Myocyte (in vitro differentiated cells): ENCODE data around the gene NEB. TPM values are rescaled to one million over a fixed set of nuclear protein-coding genes. Genes with fewer than 3 reads are reported as not detected.

ENCODE experiments used
- DNase-seq: peaks from one replicate; pipeline ENCODE4 v3.0.0-alpha.2; 2012; ENCODE audit warnings: low read depth
- total RNA-seq: library from RNA; depleted of rRNA; stranded (reverse); fragments of >200 nt; gene quantifications from 2 replicates; pipeline ENCODE4 v1.2.3, GENCODE V29; 2014

Gene NEB
- total RNA-seq, 1 donor from 2014 or later, result 1,145 TPM

GRCh38 chr2:151481744-151482143 lies 252.5 kb downstream of the NEB start:
- DNase-seq, result no peak

DNA sequence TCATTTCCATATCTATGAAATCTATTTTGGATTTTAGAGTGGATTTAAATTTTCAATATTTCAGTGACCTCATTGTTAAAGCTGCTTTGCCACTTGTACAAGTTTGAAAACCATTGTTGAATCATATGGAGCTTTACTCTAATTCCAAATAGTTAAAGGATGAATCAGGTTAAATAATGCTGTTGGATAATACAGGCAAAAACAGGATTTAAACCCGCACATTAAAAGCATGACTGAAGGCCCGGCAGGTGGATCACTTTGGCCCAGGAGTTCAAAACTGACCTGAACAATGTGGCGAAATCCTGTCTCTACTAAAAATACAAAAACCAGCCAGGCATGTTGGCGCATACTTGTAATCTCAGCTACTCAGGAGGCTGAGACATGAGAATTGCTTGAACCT lies 256.3 kb downstream of the NEB start:
- DNase-seq, result no peak

DNA sequence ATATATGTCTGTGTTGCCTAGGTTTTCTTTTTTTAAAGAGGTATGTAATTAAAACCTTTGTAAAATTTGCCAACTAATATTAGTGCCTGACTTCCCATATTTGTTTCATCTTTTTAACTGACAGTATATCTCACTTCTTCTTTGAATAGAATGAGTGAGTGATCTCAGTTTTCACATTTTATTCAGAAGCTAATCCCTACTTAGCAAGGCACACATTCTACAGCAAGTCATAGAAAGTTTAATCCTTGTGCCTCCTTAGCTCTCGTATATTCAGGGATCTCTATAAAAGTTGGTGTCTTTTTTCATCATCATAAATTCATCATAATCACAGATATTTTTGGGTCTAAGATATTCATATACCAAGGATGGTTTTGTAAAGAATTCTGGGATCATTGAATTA lies 258.0 kb downstream of the NEB start:
- no peak for DNase-seq

- DNase-seq, result no peak
Measured at GRCh38 chr2:151475071-151475470, 259.2 kb downstream of the NEB start.

DNA sequence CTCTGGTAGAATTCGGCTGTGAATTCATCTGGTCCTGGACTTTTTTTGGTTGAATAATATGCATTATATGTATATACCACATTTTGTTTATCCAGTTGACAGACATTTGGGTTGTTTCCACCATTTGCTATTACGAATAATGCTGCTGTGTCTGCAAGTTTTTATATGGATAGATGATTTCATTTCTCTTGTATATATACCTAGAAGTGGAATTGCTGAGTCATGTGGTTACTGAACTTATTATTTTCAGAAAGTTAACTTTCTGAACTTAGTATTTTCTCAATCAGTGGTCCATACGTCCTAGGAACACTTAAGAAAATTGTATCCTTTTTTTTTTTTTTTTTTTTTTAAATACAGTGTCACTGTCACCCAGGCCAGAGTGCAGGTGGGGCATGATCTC lies 261.3 kb downstream of the NEB start:
- DNase-seq, result no peak

GRCh38 chr2:151470556-151470955 lies 263.7 kb downstream of the NEB start:
- no peak for DNase-seq

- DNase-seq, result no peak
Measured at GRCh38 chr2:151465771-151466170, 268.5 kb downstream of the NEB start.

DNA sequence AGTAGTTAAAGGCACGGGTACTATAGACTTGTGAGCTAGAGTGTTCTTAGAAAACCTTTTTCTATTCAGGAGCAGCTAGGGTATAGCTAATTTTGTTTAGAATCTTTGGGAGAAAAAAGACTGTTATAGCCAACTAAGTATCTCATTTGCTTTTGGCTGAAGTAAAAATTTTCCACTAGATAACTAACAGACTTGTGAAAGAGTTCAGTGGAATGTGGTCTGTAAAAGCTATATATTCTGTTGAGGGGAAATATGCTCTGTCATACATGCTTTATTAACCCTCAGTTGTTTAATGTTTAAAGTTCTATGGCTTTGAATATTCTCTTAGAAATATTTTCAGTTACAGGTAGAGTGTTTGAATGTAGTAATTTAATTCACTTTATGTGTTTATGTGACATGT lies 274.9 kb downstream of the NEB start:
- no peak for DNase-seq

DNA sequence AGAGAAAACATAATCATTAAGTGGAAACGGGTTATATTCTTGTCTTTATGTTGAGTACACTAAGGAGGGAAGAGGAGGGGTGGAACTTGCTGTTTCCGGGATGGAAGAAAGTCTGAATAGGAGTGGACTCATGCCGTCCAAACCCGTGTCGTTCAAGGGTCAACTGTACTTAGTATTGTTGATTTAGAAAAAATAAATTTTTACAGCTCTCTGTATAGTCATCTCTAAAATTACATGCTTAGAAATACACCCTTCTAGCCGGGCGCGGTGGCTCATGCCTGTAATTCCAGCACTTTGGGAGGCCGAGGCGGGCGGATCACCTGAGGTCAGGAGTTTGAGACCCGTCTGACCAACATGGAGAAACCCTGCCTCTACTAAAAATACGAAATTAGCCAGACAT lies 295.1 kb downstream of the NEB start:
- DNase-seq, result no peak

DNA sequence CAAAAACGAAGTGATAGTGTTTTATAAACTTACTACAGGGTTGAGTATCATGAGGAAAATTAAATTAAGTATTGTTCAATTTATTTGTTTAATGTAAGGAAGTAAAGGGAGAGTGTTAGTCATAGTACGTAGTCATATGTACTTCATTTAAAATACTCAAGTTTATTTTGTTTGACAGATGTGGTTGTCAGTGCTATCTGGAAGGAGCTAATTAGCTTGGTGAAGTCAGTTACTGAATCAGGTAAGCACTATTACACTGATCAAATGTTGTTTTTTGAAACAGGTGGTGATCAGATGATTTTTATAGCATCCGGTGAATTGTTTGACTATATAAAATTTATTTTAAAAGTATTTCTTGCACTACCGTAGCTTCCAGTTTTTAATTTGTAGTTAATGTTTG lies 295.8 kb downstream of the NEB start:
- DNase-seq, result no peak

- DNase-seq, result peak; percentile 46
Measured at GRCh38 chr2:151437630-151438029, 296.6 kb downstream of the NEB start.

Other genes starting within 250 kb of the NEB start
- gene ARL5A, start 93.9 kb upstream of the NEB start, total RNA-seq, result 42.8 and 49.6 TPM in 2 replicates